ENCODE results near the gene MYO1C.

MYO1C gene

DNA sequence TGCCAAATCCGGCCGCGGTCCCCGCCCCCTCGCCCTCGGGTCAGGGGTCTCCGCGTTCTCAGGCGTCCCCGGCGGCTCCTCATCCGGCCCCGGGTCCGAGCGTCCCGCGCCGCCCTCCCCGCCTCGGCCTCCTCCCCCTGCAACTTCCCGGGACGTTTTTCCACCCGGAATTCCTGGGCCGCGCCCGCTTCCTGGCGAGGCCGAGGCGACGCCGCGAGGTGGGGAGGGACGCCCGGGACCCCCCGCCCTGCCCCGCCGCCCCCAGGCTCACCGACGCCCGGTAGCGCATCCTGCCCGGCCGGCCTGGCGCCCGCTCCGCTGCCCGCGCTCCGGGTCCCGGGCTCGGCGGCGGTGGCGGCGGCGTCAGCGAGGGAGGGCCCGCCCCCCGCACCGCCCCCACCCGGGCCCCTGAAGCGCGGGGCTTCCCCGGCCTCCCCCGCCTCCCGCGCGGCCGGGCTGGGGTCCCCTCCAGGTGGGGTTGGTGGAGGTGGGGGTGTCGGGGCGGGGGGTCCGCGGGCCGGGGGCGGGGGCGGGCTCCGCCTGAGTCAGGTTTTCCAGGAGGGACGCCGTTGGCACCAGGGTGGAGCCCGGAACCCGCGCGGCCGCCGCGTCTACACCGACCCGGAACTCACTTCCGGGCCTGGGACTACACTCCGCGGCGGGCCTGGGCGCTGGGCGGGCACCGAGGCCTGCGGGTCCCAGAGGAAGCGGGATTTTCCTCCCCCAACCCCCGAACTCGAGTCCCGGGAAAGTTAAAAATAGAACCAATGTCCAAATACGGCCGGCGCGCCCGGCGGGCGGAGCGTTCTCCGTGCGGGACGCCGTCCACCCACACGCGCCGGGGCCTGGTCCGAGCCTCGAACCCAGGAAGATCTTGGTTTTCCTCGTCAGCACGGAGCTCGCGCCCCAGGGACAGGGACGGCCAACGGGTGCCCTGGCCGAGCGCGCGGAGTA is 6.8 kb downstream of the MYO1C start:
- peak; percentile 25 for DNase-seq (ENCODE audit: low spot score)

DNA sequence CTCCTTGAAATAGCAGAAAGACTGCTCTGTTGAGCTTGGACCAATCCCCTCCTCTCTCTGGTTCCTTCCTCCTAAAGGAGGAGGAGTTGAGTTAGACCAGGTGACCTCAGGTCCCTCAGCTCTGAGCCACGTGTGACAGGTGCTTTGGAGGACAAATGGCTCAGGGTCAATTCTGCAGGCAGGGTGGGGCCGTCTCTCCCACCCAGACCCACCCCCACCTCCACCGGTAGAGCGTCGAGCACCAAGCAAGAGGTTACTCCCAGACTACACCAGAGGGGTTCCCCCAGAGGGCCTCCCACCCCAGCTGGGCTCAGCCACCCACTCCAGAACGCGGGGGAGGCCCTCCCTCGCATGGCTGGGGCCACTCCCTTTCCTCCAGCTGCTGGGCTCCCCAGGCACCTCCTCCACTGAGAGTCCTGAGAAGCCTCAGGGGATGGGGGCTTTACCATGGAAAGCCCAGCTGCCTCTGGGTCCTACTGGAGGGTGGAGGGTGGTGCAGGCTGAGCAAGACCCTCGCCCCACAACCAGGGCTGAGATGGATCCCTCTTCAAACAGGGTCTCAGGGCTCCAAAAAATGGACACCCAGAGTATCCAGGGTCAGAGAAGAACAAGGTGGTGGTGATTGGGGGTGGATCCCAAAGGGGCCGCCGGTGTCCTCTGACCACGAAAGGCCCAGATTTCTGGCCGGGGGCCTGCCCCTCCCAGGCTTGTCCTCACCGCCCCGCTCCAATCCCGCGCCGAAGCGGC is 7.6 kb downstream of the MYO1C start:
- DNase-seq (ENCODE audit: low spot score), result no peak

DNA sequence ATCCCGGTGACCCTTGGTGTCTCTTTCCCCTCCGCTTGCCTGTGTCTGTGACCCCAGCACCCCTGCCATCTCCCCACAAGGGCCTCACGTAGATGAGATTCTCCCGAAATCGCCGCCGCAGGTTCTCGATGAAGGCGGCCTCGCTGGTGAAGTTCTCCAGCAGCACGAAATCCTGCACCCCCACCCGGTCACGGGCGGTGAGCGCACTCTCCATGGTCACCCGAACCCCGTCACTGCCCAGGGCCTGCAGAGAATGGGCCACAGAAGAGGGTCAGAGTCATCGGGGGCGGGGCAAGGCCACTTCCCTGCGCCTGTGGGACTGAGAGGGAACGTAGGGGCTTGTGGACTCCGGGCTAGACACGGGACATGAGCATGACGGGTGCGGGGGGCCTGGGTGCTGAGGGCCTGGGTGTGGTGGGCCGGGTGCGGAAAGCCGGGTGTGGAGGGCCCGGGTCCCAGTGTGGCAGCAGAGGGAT is 8.4 kb downstream of the MYO1C start:
- no peak for DNase-seq (ENCODE audit: low spot score)

DNA sequence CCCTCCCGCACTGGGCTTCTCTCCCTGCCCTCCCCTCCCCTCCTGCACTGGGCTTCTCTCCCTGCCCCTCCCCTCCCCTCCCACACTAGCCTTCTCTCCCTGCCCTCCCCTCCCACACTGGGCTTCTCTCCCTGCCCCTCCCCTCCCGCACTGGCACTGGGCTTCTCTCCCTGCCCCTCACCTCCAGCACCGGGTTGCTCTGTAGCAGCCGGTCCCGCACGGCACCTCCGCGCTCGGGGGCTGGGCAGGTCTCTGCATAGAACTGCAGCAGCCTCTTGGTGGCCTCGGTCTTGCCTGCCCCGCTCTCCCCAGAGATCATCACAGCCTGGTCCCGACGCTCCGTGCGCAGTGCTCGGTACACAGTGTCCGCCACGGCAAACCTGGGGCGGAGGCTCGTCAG is 9.8 kb downstream of the MYO1C start:
- DNase-seq (ENCODE audit: low spot score), result no peak

- DNase-seq (ENCODE audit: low spot score), result no peak
Measured at GRCh38 chr17:1481736-1482135, 10.8 kb downstream of the MYO1C start.

GRCh38 chr17:1480747-1481465 is 11.6 kb downstream of the MYO1C start:
- no peak for DNase-seq (ENCODE audit: low spot score)

GRCh38 chr17:1478418-1478817 is 14.1 kb downstream of the MYO1C start:
- DNase-seq (ENCODE audit: low spot score), result no peak

- no peak for DNase-seq (ENCODE audit: low spot score)
Measured at GRCh38 chr17:1475321-1475854, 17.1 kb downstream of the MYO1C start.

GRCh38 chr17:1474402-1475189 is 17.9 kb downstream of the MYO1C start:
- no peak for DNase-seq (ENCODE audit: low spot score)

DNA sequence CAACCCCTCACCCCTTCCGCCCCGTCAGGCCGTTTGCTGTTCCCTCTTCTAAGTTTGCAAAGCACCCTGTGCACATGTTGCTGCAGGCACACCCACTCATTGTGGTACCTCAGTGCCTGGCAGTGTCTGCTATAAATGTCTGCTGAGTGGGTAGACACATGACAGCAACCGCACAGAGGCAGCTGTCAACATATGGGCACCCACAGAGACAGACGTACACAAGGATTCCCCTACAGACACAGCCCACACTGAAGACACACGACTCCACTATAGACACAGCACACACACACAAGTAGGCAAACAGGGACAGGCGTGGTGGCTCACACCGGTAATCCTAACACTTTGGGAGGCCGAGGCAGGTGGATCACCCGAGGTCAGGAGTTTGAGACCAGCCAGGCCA is 18.6 kb downstream of the MYO1C start:
- no peak for DNase-seq (ENCODE audit: low spot score)

DNA sequence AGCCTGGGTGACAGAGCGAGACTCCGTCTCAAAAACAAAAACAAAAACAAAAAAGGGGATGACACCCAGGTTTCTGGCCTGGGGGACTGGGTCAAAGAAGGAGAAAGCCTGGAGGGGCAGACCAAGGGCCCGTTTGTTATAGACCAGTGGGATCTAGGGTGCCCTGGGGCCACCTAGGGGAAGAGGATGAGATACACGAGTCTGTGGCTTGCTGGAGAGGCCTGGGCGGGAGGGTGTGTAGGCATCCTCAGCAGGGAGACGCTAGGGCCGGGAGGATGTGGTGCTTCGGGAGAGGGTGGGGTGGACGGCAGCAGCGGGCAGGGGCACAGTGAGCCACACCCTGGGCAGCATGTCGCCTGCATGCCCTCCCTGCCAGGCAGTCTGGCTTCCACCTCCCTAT is 19.3 kb downstream of the MYO1C start:
- DNase-seq (ENCODE audit: low spot score), result no peak

DNA sequence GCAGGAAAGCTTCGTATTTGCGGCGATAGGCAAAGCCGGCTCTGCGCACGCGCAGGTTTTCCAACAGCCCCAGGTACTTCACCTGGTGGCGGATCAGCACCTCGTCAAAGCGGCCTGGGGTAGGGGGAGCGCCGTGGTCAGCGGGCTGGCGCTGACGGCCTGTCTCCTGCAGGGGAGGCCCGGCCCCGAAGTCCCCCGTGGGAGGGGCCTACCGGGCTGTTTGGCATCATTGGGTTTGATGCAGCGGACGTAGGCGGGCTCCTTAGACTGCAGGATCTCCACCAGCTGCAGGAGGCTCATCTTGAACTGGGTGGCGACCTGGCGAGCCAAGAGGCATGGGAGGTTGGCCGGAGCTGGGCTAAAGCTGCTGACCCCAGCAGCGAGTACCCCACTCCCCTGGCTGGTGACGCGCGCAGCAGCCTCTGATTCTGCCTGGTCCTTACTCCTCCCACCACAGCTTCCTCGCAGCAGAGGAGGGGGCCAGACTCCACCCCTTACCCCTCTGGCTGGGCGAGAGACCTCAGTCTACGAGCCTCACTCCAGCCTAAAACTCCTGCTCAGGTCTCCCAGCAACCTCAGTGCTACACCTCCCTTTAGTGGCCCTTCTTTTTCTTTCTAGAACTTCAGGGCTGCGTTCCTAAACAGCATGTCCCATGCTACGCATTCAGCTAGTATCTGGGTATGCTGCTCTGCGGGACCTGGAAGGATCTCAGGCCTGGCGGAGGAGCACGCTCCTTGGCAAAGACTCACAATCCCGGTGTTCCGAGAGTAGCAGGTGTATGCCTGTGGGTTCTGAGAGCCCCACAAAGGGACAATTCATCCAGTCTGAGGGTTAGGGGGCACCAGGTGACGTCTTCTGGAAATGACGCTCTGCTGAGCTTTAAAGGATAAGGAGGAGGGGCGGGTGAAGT is 20.3 kb downstream of the MYO1C start:
- no peak for DNase-seq (ENCODE audit: low spot score)

DNA sequence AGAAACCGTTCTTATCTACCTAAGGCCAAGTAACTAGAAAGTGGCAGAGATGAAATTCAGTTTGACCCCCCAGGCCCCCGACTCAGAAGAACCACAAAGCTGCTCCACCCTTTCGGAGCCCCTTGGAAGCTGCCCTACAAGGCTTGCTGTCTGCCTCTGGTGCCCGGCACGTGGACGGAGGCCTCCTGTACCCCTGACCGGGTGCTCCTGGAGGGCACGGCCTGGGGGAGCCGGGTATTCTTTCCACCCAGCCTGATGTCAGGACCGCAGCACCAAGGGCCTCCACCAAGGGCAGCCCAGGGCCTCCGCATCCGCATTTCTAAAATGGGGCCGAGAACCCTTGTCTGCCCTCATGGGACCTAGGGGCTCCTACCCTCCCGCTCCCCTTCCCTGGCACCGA is 21.0 kb downstream of the MYO1C start:
- no peak for DNase-seq (ENCODE audit: low spot score)

DNA sequence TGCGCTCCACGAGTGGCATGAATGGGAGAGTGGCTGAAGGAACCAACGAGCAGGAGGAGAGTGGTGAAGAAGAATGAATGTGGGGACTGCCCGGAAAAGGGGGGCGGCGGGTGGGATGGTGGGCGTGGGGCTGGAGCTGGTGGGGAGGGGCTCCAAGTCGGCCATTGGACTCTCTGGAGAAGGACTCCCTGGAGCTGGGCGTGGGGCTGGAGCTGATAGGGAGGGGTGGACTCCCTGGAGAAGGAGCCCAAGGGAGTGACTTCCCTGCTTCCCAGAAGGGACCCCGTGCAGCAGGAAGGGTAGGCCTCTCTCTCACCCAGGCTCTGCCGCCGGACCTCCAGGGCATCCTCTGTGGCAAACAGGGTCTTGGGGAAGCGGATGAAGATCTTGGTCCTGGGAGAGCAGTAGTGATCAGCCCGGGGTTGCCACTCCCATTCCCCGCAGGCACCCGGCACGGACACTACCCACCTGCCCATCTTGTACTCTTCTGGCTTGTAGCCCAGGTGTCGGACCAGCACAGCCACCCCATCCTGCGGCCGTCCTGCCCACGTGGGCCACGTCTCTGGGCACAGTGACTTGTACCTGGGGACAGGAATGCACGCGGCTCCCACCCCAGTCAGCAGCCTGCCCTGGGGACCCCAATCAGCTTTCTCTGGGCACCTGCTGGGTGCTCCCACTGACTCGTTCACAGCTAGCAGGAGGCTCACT is 21.6 kb downstream of the MYO1C start:
- DNase-seq (ENCODE audit: low spot score), result no peak

DNA sequence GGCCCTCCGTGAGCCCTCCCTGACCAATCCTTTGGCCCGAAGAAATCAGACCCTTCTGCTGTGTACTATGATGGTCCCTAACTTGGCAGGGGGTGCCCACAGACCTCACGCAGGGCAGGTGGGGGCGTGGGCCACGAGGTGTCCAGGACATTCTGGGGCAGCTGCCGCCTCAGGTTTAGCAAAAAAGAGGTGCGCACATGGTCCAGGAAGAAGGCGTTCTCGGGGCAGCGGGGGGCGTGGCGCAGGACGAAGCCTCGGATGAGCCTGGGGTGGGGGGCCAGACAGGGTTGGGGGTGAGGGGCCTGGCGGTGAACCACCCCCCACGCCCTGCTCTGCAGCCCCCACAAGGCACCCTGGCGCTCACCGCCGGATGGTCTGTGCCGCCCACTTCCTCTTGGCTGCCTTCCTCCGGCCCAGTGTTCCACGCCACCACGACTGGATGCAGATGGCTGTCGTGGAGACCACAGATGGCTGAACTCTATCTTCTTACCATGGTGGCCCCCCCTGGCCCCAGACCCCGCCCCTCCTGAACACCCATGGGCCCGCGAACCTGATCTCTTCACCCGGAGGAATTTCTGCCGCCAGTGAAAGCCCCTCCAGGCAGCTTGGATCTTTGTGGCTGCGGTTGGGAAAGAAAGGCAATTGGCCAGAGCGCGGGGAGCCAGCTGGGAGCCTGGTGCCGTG is 22.3 kb downstream of the MYO1C start:
- DNase-seq (ENCODE audit: low spot score), result no peak

DNA sequence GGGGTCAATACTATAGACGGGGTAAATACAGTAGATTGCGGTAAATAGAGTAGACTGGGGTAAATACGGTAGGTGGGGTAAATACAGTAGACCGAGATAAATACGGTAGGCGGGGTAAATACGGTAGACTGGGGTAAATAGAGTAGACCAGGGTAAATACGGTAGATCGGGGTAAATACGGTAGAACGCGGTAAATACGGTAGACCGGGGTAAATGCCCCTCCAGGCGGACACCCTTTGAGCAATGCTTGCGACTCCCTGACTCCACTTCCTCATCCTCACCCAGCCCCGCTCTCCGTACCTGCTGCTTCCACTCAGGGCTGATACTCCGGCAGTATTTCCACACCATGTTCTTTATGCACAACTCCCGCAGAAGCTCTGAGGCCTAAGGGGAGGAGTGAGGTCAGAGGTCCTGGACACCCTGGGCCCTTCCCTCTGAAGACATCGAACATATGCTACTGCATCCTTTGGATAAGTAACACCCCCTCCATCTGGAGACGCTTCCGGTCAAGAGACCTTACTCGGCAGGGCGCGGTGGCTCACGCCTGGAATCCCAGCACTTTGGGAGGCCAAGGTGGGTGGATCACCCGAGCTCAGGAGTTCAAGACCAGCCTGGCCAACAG is 23.1 kb downstream of the MYO1C start:
- no peak for DNase-seq (ENCODE audit: low spot score)

- no peak for DNase-seq (ENCODE audit: low spot score)
Measured at GRCh38 chr17:1467898-1468492, 24.5 kb downstream of the MYO1C start.

- DNase-seq (ENCODE audit: low spot score), result no peak
Measured at GRCh38 chr17:1467258-1467657, 25.2 kb downstream of the MYO1C start.
